Endodermal cell (in vitro differentiated cells): ENCODE measurements around the gene KBTBD12. TPM values are rescaled to one million over a fixed set of nuclear protein-coding genes. Genes with fewer than 3 reads are reported as not detected.

ENCODE experiments used
- DNase-seq: peaks from one replicate; pipeline ENCODE4 v3.0.0-alpha.2; 2017
- H3K27ac ChIP-seq: 2 replicates; pipeline ENCODE4 v1.5.1; 2013; ENCODE audit warnings: mild to moderate bottlenecking, low read depth, low read length, moderate library complexity
- H3K27me3 ChIP-seq: 2 replicates; pipeline ENCODE4 v1.6.1; 2013; ENCODE audit warnings: mild to moderate bottlenecking, low read length, moderate library complexity; ENCODE audit not compliant: insufficient read depth, control insufficient read depth, poor library complexity, severe bottlenecking
- H3K36me3 ChIP-seq: 2 replicates; pipeline ENCODE4 v1.7.0; 2013; ENCODE audit warnings: mild to moderate bottlenecking, low read length, moderate library complexity; ENCODE audit not compliant: control insufficient read depth, insufficient read depth
- H3K4me1 ChIP-seq: one replicate; pipeline ENCODE4 v1.7.0; 2013; ENCODE audit warnings: low read length; ENCODE audit not compliant: control insufficient read depth, insufficient read depth
- H3K4me3 ChIP-seq: 2 replicates; pipeline ENCODE4 v1.5.1; 2013; ENCODE audit warnings: mild to moderate bottlenecking, low read length, moderate library complexity
- H3K9ac ChIP-seq: 2 replicates; pipeline ENCODE4 v1.6.1; 2013; ENCODE audit warnings: mild to moderate bottlenecking, low read length, moderate library complexity; ENCODE audit not compliant: poor library complexity, severe bottlenecking; ENCODE audit errors: extremely low read depth
- H3K9me3 ChIP-seq: 2 replicates; pipeline ENCODE4 v1.6.1; 2013; ENCODE audit warnings: mild to moderate bottlenecking, low read length, moderate library complexity; ENCODE audit not compliant: control insufficient read depth
- H3K27ac Mint-ChIP-seq: 2 replicates; pipeline ENCODE4 v1.8.0; 2020; ENCODE audit warnings: mixed read lengths
- H3K27me3 Mint-ChIP-seq: 2 replicates; pipeline ENCODE4 v1.8.0; 2021; ENCODE audit warnings: mild to moderate bottlenecking, mixed read lengths; ENCODE audit not compliant: insufficient read depth
- H3K36me3 Mint-ChIP-seq: 2 replicates; pipeline ENCODE4 v1.8.0; 2020; ENCODE audit warnings: low read depth, mixed read lengths
- H3K4me1 Mint-ChIP-seq: 2 replicates; pipeline ENCODE4 v1.8.0; 2020; ENCODE audit warnings: mixed read lengths
- H3K4me3 Mint-ChIP-seq: 2 replicates; pipeline ENCODE4 v1.8.0; 2020; ENCODE audit warnings: mild to moderate bottlenecking, moderate library complexity, mixed read lengths
- H3K9me3 Mint-ChIP-seq: 2 replicates; pipeline ENCODE4 v1.8.0; 2020; ENCODE audit warnings: mild to moderate bottlenecking, mixed read lengths
- WGBS, 2 experiments: methylation state at CpG; one replicate each; pipeline versions ENCODE4 v1.1.5 to v1.1.7; 2013; ENCODE audit warnings: missing lambda C conversion rate in 2 of 2, mixed read lengths in 1 of 2; ENCODE audit not compliant: insufficient coverage in 1 of 2, insufficient read length in 1 of 2; 5-methylcytosine and 5-hydroxymethylcytosine counted together
- total RNA-seq, 2 donors: library from RNA; stranded (reverse); fragmentation: NEBNext Ultra II Directional in 1 of 2; extraction: Animal tissue kit (Norgen Biotek cat#: 25700) in 1 of 2; gene quantifications; 2 replicates in 1 of 2; 3 replicates in 1 of 2; pipeline ENCODE4 v1.2.1, GENCODE V29; 2021
- TF ChIP-seq, protein P1 (sequence below): fragments of 200-600 bp; sonication (generic); conservative IDR thresholded peaks from 2 replicates; pipeline ENCODE4 v1.5.0; 2021; ENCODE audit warnings: antibody characterized with exemption, mild to moderate bottlenecking

The KBTBD12 gene
- total RNA-seq, 2 donors from 2014 or later: 0.24 to 0.42 TPM

DNA sequence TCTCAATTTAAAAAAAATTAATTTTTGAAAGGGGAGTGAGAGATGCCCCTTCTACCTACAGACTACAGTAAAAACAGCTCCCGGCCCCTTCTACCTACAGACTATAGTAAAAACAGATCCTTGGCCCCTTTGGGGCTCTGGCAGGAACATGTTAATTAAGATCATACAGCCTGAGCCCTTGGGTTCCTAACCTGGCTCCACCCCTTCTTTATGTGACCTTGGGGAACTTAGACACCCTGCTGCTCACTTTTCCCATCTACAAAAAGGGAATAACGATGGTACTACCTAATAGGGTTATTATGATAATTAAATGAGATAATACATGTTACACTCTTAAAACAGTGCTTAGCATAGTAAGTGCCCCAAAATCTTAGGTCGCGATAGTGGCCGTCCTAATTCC is 77.1 kb downstream of the KBTBD12 start:
- Mint-ChIP-seq H3K27me3 (peaks cover 20% of the 10 kb centered on the region), H3K27ac (no peak overlapping the region), H3K4me3 (no peak overlapping the region), H3K36me3 (no peaks in the 10 kb centered on the region), H3K4me1 (no peaks in the 10 kb centered on the region), H3K9me3 (no peaks in the 10 kb centered on the region)
- Histone ChIP-seq H3K27me3 (no peaks in the 10 kb centered on the region), H3K36me3 (no peaks in the 10 kb centered on the region), H3K9ac (no peak overlapping the region), H3K27ac (no peak overlapping the region), H3K9me3 (no peaks in the 10 kb centered on the region), H3K4me3 (no peak overlapping the region), H3K4me1 (no peaks in the 10 kb centered on the region)
- TF ChIP-seq, protein P1, sequence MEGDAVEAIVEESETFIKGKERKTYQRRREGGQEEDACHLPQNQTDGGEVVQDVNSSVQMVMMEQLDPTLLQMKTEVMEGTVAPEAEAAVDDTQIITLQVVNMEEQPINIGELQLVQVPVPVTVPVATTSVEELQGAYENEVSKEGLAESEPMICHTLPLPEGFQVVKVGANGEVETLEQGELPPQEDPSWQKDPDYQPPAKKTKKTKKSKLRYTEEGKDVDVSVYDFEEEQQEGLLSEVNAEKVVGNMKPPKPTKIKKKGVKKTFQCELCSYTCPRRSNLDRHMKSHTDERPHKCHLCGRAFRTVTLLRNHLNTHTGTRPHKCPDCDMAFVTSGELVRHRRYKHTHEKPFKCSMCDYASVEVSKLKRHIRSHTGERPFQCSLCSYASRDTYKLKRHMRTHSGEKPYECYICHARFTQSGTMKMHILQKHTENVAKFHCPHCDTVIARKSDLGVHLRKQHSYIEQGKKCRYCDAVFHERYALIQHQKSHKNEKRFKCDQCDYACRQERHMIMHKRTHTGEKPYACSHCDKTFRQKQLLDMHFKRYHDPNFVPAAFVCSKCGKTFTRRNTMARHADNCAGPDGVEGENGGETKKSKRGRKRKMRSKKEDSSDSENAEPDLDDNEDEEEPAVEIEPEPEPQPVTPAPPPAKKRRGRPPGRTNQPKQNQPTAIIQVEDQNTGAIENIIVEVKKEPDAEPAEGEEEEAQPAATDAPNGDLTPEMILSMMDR: no peak
- WGBS, 2 experiments: 78% methylated on average over 4 of the region's 5 CpGs; no CpG with 5 or more reads in 1 of the 2 experiments
- DNase-seq: no peak

DNA sequence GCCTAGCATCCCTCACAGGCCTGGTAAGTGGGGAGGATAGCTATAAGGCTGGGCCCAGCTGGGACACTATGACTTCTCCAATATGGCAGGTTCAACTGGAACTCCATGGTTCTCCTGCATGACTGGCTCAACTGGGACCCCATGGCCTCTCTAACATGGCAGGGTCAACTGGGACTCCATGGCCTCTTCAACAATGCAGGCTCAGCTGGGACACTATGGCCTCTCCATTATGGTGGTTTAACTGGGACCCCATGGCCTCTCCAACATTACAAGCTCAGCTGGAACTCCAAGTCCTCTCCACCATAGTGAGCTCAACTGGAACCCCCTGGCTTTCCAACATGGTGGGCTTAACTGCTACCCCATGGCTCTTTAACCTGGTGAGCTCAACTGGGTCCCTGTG is 79.0 kb downstream of the KBTBD12 start:
- TF ChIP-seq, protein P1: no peak

DNA sequence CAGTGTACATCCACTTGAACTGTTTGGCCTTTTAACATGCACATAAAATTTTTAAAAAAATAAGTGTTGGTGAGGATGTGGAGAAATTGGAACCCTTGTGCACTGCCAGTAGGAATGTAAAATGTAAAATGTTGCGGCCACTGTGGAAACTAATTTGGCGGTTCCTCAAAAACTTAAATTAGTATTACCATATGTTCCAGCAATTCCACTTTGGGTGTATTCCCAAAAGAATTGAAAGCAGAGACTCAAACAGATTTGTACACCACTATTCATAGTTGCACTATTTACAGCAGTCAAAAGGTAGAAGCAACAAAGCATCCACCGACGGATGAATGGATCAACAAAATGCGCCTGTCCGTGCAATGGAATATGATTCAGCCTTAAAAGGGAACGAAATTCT is 82.0 kb downstream of the KBTBD12 start:
- Histone ChIP-seq H3K9me3 (no peaks in the 10 kb centered on the region), H3K9ac (no peak overlapping the region), H3K4me3 (no peak overlapping the region), H3K36me3 (no peaks in the 10 kb centered on the region), H3K4me1 (no peaks in the 10 kb centered on the region), H3K27me3 (no peaks in the 10 kb centered on the region), H3K27ac (no peak overlapping the region)
- DNase-seq: no peak
- H3K27me3 Mint-ChIP-seq: peaks cover 16% of the 10 kb centered on the region
- H3K27ac Mint-ChIP-seq: no peak overlapping the region
- peaks cover 1% of the 10 kb centered on the region for H3K9me3 Mint-ChIP-seq
- TF ChIP-seq, protein P1: no peak
- no peak overlapping the region for H3K4me3 Mint-ChIP-seq
- WGBS, 2 experiments: 91 to 92% methylated on average over 7 of the region's 7 CpGs
- no peaks in the 10 kb centered on the region for H3K4me1 Mint-ChIP-seq
- no peaks in the 10 kb centered on the region for H3K36me3 Mint-ChIP-seq

More for the DNA sequence above, 79.0 kb downstream of the KBTBD12 start:
- Histone ChIP-seq H3K27ac (no peak overlapping the region), H3K4me1 (no peaks in the 10 kb centered on the region), H3K27me3 (no peaks in the 10 kb centered on the region), H3K4me3 (no peak overlapping the region), H3K9me3 (no peaks in the 10 kb centered on the region), H3K9ac (no peak overlapping the region), H3K36me3 (no peaks in the 10 kb centered on the region)
- Mint-ChIP-seq H3K9me3 (no peaks in the 10 kb centered on the region), H3K36me3 (no peaks in the 10 kb centered on the region), H3K4me1 (no peaks in the 10 kb centered on the region), H3K27me3 (peaks cover 18% of the 10 kb centered on the region), H3K27ac (no peak overlapping the region), H3K4me3 (no peak overlapping the region)
- no peak for DNase-seq
